Urothelium cell line (cell line): ENCODE data around the gene NCBP3.

Source experiments
- DNase-seq: peaks from one replicate; pipeline ENCODE4 v3.0.0; 2011; ENCODE audit warnings: low spot score, mixed read lengths
- FAIRE-seq: peaks from 2 replicates; lab custom pipeline; 2011; peaks lifted over from hg19 to GRCh38; lab: Jason Lieb, UNC

NCBP3 gene, protein sequence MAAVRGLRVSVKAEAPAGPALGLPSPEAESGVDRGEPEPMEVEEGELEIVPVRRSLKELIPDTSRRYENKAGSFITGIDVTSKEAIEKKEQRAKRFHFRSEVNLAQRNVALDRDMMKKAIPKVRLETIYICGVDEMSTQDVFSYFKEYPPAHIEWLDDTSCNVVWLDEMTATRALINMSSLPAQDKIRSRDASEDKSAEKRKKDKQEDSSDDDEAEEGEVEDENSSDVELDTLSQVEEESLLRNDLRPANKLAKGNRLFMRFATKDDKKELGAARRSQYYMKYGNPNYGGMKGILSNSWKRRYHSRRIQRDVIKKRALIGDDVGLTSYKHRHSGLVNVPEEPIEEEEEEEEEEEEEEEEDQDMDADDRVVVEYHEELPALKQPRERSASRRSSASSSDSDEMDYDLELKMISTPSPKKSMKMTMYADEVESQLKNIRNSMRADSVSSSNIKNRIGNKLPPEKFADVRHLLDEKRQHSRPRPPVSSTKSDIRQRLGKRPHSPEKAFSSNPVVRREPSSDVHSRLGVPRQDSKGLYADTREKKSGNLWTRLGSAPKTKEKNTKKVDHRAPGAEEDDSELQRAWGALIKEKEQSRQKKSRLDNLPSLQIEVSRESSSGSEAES

GRCh38 chr17:3845621-3846436 lies at the start of gene NCBP3:
TSS of gene NCBP3 (minus strand) at chr17:3846246. CDS start at chr17:3846223, 23 bp downstream.
- DNase-seq (peak; percentile 92), FAIRE-seq (no peak)

DNA sequence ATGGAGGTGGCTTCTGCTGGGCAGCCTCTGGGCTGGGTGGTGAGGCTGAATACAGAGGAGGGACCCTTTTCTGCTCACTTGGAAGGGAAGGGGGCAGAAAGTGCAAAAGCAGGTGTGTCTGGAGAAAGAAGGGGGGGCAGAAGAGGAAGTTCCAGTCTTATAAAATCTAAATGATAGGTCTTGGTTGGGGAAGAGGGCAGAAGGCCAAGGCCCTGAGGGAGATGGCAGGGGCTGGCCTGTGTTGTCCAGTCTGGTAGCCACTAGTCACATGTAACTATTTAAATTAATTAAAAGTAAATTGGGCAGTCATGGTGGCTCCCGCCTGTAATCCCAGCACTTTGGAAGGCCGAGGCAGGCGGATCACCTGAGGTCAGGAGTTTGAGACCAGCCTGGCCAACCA lies 49.3 kb upstream of the NCBP3 start:
- DNase-seq (no peak), FAIRE-seq (no peak)

DNA sequence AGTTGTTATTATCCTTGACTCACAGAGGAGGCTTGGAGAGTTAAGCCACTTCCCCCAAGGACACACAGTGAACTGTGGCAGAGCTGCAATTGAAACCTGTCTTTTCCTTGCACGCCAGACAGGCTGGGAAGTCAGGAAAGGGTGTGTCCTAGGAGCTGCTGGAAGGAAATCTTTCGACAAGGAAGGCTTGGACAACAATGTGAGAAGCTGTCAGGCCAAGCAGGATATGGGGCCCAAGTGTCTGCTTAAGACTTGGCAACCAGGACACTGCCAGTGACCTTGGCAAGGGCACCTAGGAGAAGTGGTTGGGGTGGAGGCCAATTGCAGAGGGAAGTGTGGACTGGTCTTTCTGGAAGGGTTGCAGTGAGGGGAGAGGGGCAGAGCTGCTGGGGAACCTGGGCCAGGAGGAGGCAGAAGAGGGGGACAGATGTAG lies 48.9 kb upstream of the NCBP3 start:
- FAIRE-seq: no peak
- no peak for DNase-seq

- FAIRE-seq (no peak), DNase-seq (no peak)
Observed at GRCh38 chr17:3894188-3894587, 48.1 kb upstream of the NCBP3 start.

DNA sequence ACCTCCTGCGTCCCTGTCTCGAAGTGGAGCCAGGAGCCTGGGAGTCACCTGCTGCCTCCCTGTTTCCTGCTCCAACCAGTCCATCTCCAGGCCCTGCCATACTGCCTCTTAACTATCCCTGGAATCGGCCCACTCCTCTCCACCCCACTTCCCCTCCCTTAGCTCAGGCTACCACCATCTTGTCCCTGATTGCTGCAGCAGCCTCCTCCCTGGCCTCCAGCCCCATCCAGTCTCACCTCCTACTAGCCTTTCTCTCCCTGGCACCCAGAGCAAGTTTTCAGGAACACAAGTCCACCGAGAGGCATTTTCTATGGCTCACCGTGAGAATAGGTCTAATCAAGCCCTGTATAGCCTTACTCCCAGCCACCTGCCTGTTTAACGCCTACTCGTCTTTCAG lies 47.7 kb upstream of the NCBP3 start:
- FAIRE-seq (no peak), DNase-seq (no peak)

DNA sequence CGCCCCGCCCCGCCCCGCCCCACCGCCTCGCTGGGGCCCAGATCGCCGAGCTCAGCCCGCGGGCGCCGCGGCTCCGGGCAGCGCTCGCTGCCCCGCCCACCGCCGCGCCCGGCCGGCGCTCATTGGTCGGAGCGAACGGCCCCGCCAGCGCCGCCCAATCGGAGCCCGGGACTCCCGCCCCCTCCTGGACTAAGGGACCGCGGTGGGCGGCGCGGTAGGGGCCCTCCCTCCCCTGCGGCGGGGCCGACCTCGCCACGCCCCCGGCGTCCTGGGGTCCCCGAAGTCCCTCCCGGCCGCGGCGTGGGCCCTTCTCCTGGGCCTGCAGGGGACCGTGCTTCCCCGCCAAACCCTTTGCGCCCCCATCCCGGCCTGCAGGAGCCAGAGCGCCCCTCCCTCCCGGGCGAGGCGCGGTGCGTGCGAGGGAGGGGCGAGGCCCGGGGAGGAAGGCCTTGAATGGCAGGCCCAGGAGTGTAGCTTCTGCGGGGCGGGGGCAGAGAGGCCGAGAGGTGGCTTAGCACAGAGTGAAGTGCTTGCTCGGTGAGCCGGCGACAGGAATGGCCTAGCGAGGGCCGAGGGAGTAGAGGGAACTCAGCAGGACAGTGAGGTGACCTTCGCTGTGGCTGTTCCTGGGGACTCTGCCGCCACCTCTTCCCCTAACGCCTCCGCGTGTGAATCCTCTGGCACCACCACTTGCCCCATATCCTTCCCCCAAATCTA lies 47.1 kb upstream of the NCBP3 start, which contains the start of gene CAMKK1:
TSS of gene CAMKK1 (minus strand) at position 51 of the 717 bp plus-strand sequence. CDS start 7,366 bp downstream, outside the sequence.
- peak; percentile 95 for DNase-seq
- FAIRE-seq: no peak

GRCh38 chr17:3892095-3892998 lies 46.3 kb upstream of the NCBP3 start:
- FAIRE-seq: peak; percentile 94

DNA sequence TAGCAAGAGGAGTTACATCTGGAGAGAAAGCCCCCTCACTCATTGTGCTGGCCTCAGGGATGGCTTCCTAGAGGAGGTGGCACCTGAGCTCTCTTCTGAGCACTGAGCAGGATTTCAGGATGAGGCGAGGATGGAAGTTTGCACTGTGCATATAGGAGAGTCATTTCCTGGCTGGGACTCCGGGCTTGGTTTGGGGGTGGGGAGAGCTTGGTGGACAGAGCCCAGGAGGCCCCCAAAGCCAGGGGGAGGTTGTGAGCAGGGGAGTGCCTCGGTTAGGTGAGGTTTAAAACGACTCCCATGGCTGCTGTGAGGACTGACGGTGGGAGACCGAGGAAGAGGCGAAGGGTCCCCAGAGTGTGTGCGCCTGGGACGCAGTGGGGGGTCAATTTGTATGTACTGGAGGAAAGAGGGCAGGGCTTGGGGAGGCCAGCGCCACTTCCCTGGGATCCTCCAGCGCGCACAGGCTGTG lies 45.6 kb upstream of the NCBP3 start:
- no peak for DNase-seq
- no peak for FAIRE-seq

More at GRCh38 chr17:3892095-3892998, 46.3 kb upstream of the NCBP3 start:
- DNase-seq: peak; percentile 57

- no peak for DNase-seq
- FAIRE-seq: no peak
Observed at GRCh38 chr17:3890878-3891219, 44.8 kb upstream of the NCBP3 start.

- DNase-seq (peak; percentile 88), FAIRE-seq (no peak)
Observed at GRCh38 chr17:3890082-3890877, 44.2 kb upstream of the NCBP3 start.

GRCh38 chr17:3889325-3890012 lies 43.4 kb upstream of the NCBP3 start:
- FAIRE-seq (no peak), DNase-seq (no peak)

- DNase-seq (peak; percentile 80), FAIRE-seq (peak; percentile 66)
Observed at GRCh38 chr17:3888343-3889171, 42.5 kb upstream of the NCBP3 start.

GRCh38 chr17:3887804-3888203 lies 41.8 kb upstream of the NCBP3 start:
- no peak for FAIRE-seq
- DNase-seq: no peak

GRCh38 chr17:3887394-3887793 lies 41.3 kb upstream of the NCBP3 start:
- FAIRE-seq (no peak), DNase-seq (no peak)

- FAIRE-seq (no peak), DNase-seq (no peak)
Observed at GRCh38 chr17:3886776-3887175, 40.7 kb upstream of the NCBP3 start.

GRCh38 chr17:3885970-3886369 lies 39.9 kb upstream of the NCBP3 start:
- FAIRE-seq (no peak), DNase-seq (no peak)

- DNase-seq (no peak), FAIRE-seq (no peak)
Observed at GRCh38 chr17:3885271-3885670, 39.2 kb upstream of the NCBP3 start.
